GM23248 (cell line): ENCODE data around the gene MYLK2.
"Not testable (repeated sequence)": the region's sequence is repeated elsewhere in the genome, so short reads cannot be mapped to it uniquely, and the experiment has no call there.

Experiments used
- EZH2 ChIP-seq: fragments of 200-600 bp; sonication (generic); IDR thresholded peaks from 2 replicates; pipeline ENCODE4 v1.6.1; 2018; ENCODE audit warnings: antibody characterized with exemption, mild to moderate bottlenecking; ENCODE audit not compliant: insufficient read depth, poor library complexity, severe bottlenecking
- EZH2phosphoT487 ChIP-seq: fragments of 200-600 bp; sonication (generic); IDR thresholded peaks from 2 replicates; pipeline ENCODE4 v1.6.1; 2018; ENCODE audit warnings: antibody characterized with exemption, moderate library complexity, mild to moderate bottlenecking, low read depth; ENCODE audit not compliant: insufficient read depth

DNA sequence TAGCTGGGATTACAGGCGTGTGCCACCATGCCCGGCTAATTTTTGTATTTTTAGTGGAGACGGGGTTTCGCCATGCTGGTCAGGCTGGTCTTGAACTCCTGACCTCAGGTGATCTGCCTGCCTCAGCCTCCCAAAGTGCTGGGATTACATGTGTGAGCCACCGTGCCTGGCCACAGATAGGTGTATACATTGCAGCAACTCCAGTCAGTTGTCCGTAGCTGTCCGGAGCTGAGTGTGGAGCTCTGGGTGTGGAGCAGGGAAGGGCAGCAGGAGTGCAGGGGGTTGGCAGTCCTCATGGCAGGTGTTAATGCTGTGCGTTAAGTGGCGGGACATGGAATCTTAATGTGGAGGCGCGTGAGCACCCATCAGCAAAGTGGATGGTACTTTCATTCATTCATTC lies 8.9 kb downstream of the MYLK2 start:
- TF ChIP-seq EZH2, EZH2phosphoT487: not testable (repeated sequence)
